Endothelial cell of umbilical vein (primary cell): ENCODE results near the gene AUTS2. TPM values are rescaled to one million over a fixed set of nuclear protein-coding genes. Genes with fewer than 3 reads are reported as not detected.

Source experiments
- BruUV-seq: library from RNA; stranded (reverse); fragments of 400-500 nt; replicated peaks from 2 replicates; lab custom pipeline; 2021; lab: Mats Ljungman, UMichigan
- CTCF ChIA-PET: fragments of 300-600, 350-600 bp; sonication (Branson Sonifier 250); formaldehyde crosslinking; loops from one replicate; lab custom pipeline; 2021; ENCODE audit warnings: antibody characterized with exemption, inconsistent platforms; lab: Charles Lee
- POLR2A ChIA-PET: fragments of 300-600, 350-600 bp; sonication (Branson Sonifier 250); formaldehyde crosslinking; loops from one replicate; lab custom pipeline; 2021; ENCODE audit warnings: antibody characterized with exemption, inconsistent platforms; lab: Charles Lee
- DNase-seq: peaks from one replicate; pipeline ENCODE4 v3.0.0-alpha.2; 2011; ENCODE audit warnings: low read depth, low spot score
- FAIRE-seq: peaks from 2 replicates; lab custom pipeline; 2011; peaks lifted over from hg19 to GRCh38; lab: Jason Lieb, UNC
- H2AFZ ChIP-seq: 2 replicates; pipeline ENCODE4 v1.6.0; 2012; ENCODE audit warnings: low read depth, low read length, control low read depth, inconsistent platforms
- H3K27ac ChIP-seq: 2 replicates; pipeline ENCODE4 v1.5.1; 2011; ENCODE audit warnings: low read depth, mild to moderate bottlenecking, control low read depth, low read length, moderate library complexity; ENCODE audit not compliant: insufficient read depth
- H3K27me3 ChIP-seq, 2 experiments: 2 replicates each; pipeline versions ENCODE4 v1.6.0 to v1.6.1; 2011; ENCODE audit warnings: low read length in 2 of 2, mixed read lengths in 1 of 2; ENCODE audit not compliant: control insufficient read depth in 2 of 2, insufficient read depth in 2 of 2
- H3K36me3 ChIP-seq, 2 experiments: 2 replicates in 1 of 2; 3 replicates in 1 of 2; pipeline ENCODE4 v1.5.1; 2011; ENCODE audit warnings: low read length in 2 of 2, mild to moderate bottlenecking in 1 of 2, moderate library complexity in 1 of 2; ENCODE audit not compliant: control insufficient read depth in 2 of 2, insufficient read depth in 2 of 2; ENCODE audit errors: extremely low read depth in 1 of 2
- H3K4me1 ChIP-seq: 3 replicates; pipeline ENCODE4 v1.5.1; 2011; ENCODE audit warnings: mild to moderate bottlenecking, low read length; ENCODE audit not compliant: control insufficient read depth, insufficient read depth; ENCODE audit errors: extremely low read depth
- H3K4me2 ChIP-seq: 2 replicates; pipeline ENCODE4 v1.6.1; 2011; ENCODE audit warnings: low read length, control low read depth, mixed read lengths; ENCODE audit not compliant: insufficient read depth
- H3K4me3 ChIP-seq, 3 experiments: fragments of 200-600 bp in 1 of 3; sonication (generic), shearing (Covaris generic) in 1 of 3; replicated peaks in 1 of 3; 2 replicates each; pipeline ENCODE4 v1.5.1; 2011 to 2016; ENCODE audit warnings: control low read depth in 3 of 3, low read length in 3 of 3, mild to moderate bottlenecking in 2 of 3, inconsistent platforms in 1 of 3, low read depth in 1 of 3, moderate library complexity in 1 of 3; ENCODE audit not compliant: insufficient read depth in 1 of 3
- H3K79me2 ChIP-seq: 2 replicates; pipeline ENCODE4 v1.6.0; 2012; ENCODE audit warnings: low read length, inconsistent platforms; ENCODE audit not compliant: control insufficient read depth, insufficient read depth
- H3K9ac ChIP-seq: replicated peaks from 2 replicates; pipeline ENCODE3; 2011; ENCODE audit warnings: low read length, control low read depth; ENCODE audit not compliant: insufficient read depth; ENCODE audit errors: extremely low read depth
- H3K9me1 ChIP-seq: replicated peaks from 3 replicates; pipeline ENCODE4 v1.6.0; 2011; ENCODE audit warnings: mild to moderate bottlenecking, low read length; ENCODE audit not compliant: control insufficient read depth, insufficient read depth; ENCODE audit errors: extremely low read depth
- H3K9me3 ChIP-seq: replicated peaks from 2 replicates; pipeline ENCODE4 v1.5.1; 2012; ENCODE audit warnings: low read length, inconsistent platforms; ENCODE audit not compliant: control insufficient read depth, insufficient read depth
- H4K20me1 ChIP-seq: replicated peaks from 2 replicates; pipeline ENCODE3; 2011; ENCODE audit warnings: mild to moderate bottlenecking, low read length; ENCODE audit not compliant: control insufficient read depth, insufficient read depth; ENCODE audit errors: extremely low read depth
- EZH2 ChIP-seq: IDR thresholded peaks from 2 replicates; pipeline ENCODE4 v1.6.1; 2012; ENCODE audit warnings: borderline replicate concordance, low read depth, mild to moderate bottlenecking, moderate library complexity, low read length, inconsistent platforms; ENCODE audit not compliant: severe bottlenecking
- FOS ChIP-seq: IDR thresholded peaks from 2 replicates; pipeline ENCODE4 v1.6.1; 2011; ENCODE audit warnings: mild to moderate bottlenecking, low read length, moderate library complexity, borderline replicate concordance; ENCODE audit not compliant: insufficient read depth
- GATA2 ChIP-seq: IDR thresholded peaks from 2 replicates; pipeline ENCODE4 v1.7.0; 2011; ENCODE audit warnings: low read depth, mild to moderate bottlenecking, moderate library complexity, mixed read lengths, low read length; ENCODE audit not compliant: insufficient read length, insufficient read depth
- JUN ChIP-seq: IDR thresholded peaks from 2 replicates; pipeline ENCODE4 v1.6.1; 2011; ENCODE audit warnings: borderline replicate concordance, low read depth; ENCODE audit not compliant: insufficient read length, insufficient read depth
- dilution Hi-C: fragments of 300-500 bp; cut with MboI; formaldehyde crosslinking; loops from one replicate; pipeline ENCODE4 v1.15.0; 2019; ENCODE audit warnings: low sequenced_read_pairs; ENCODE audit not compliant: extremely low pct_ligation_motif_present
- intact Hi-C: fragments of 100-400 bp; cut with micrococcal nuclease; formaldehyde crosslinking; loops from one replicate; pipeline ENCODE4 v1.10.0; 2022
- polyA plus RNA-seq, 4 experiments: library from polyadenylated mRNA; depleted of rRNA in 3 of 4; stranded (reverse) in 3 of 4; unstranded in 1 of 4; fragments of >200 nt; gene quantifications; 2 replicates each; pipeline versions ENCODE4 v1.2.1 to v1.2.3, GENCODE V29; 2011 to 2012; ENCODE audit warnings: missing spikeins in 1 of 4
- total RNA-seq: library from RNA; stranded (reverse); gene quantifications from 2 replicates; pipeline ENCODE4 v1.2.3, GENCODE V29; 2021
- TF ChIP-seq, protein P1 (sequence below), 2 donors: IDR thresholded peaks; 1 replicate in 1 of 2; 2 replicates in 1 of 2; pipeline ENCODE4 v1.5.1; 2011; ENCODE audit warnings: low read length in 2 of 2, mild to moderate bottlenecking in 2 of 2, moderate library complexity in 2 of 2, control low read depth in 1 of 2, inconsistent platforms in 1 of 2, low read depth in 1 of 2; ENCODE audit not compliant: insufficient read depth in 1 of 2; ENCODE audit errors: extremely low read depth in 1 of 2

The AUTS2 gene
- total and polyA plus RNA-seq, 2 donors (not counting 3 experiments of a cell fraction or from before 2014, with no cell fraction given), result 0.59 to 8.0 TPM

DNA sequence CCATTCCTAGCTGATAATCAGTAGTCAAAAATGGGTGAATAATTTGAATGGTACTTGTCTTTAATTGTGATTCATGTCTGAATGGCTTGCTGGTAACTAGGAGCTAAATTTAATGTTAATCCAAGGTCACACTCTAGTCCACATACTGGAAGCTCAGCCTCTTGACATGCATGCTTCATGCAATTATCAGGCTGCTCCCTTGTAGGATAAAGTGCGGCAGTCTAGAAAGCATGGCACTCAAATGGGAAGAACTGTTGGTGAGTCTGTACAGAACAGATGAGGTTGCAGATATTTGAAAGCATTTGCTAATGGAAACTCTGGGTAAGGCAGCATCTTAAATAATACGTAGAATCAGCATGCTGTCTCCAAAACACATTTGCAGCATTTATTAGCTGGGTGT lies 499.4 kb downstream of the AUTS2 start:
- Histone ChIP-seq H3K27me3 (no peaks in the 10 kb centered on the region), H3K4me3 (no peak overlapping the region), H3K9me3 (no peaks in the 10 kb centered on the region), H4K20me1 (no peaks in the 10 kb centered on the region), H3K4me1 (no peaks in the 10 kb centered on the region), H3K9me1 (no peaks in the 10 kb centered on the region), H3K4me2 (no peak overlapping the region), H3K36me3 (no peaks in the 10 kb centered on the region), H3K27ac (no peak overlapping the region), H3K9ac (no peak overlapping the region), H2AFZ (no peak overlapping the region), H3K79me2 (no peaks in the 10 kb centered on the region)
- BruUV-seq, result no TSS peak
- FAIRE-seq (no peak), DNase-seq (no peak)
- TF ChIP-seq FOS (no peak), EZH2 (no peak), JUN (no peak)
- ChIA-PET CTCF (no interaction called here), POLR2A (no interaction called here)
- intact Hi-C loops (no loop called here), dilution Hi-C loops (no loop called here)

DNA sequence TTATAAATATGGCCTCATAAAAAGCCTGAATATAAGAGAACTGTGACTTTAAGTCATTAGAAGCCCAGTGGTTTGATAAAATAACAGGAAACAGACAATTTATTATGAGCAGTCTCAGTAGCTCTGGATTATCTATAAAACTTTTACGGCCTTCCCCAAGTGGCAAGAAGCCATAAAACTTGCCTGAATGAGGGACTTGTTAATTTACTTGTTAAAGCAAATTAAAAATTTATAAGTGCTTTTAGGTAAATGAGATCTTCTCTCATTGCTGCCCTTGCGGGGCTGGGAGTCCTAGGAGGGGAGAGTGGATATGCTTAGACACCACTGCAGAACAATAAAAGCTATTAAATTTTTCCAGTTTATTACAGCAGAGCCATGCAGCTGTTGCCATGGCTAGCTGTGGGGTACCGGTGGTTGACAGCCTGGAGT lies 499.9 kb downstream of the AUTS2 start:
- Histone ChIP-seq H3K4me1 (no peaks in the 10 kb centered on the region), H4K20me1 (no peaks in the 10 kb centered on the region), H3K36me3 (no peaks in the 10 kb centered on the region), H3K4me2 (no peak overlapping the region), H3K9ac (no peak overlapping the region), H3K9me1 (no peaks in the 10 kb centered on the region), H3K27me3 (no peaks in the 10 kb centered on the region), H3K9me3 (no peaks in the 10 kb centered on the region), H3K79me2 (no peaks in the 10 kb centered on the region), H2AFZ (no peak overlapping the region), H3K27ac (no peak overlapping the region), H3K4me3 (no peak overlapping the region)
- CTCF ChIA-PET, result no interaction called here
- no TSS peak for BruUV-seq
- intact Hi-C loops (no loop called here), dilution Hi-C loops (no loop called here)
- POLR2A ChIA-PET, result no interaction called here
- DNase-seq (no peak), FAIRE-seq (no peak)
- TF ChIP-seq, protein P1, sequence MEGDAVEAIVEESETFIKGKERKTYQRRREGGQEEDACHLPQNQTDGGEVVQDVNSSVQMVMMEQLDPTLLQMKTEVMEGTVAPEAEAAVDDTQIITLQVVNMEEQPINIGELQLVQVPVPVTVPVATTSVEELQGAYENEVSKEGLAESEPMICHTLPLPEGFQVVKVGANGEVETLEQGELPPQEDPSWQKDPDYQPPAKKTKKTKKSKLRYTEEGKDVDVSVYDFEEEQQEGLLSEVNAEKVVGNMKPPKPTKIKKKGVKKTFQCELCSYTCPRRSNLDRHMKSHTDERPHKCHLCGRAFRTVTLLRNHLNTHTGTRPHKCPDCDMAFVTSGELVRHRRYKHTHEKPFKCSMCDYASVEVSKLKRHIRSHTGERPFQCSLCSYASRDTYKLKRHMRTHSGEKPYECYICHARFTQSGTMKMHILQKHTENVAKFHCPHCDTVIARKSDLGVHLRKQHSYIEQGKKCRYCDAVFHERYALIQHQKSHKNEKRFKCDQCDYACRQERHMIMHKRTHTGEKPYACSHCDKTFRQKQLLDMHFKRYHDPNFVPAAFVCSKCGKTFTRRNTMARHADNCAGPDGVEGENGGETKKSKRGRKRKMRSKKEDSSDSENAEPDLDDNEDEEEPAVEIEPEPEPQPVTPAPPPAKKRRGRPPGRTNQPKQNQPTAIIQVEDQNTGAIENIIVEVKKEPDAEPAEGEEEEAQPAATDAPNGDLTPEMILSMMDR (IDR thresholded peaks at IDR 0.05; ENCODE audit: extremely low read depth in 1 of 2, insufficient read depth in 1 of 2, low read depth in 1 of 2, low read length in 2 of 2), result no peak
- no peak for TF ChIP-seq GATA2
